GM18951 (cell line): ENCODE measurements around the gene ZFHX3.

ENCODE experiments used
- POLR2A ChIP-seq: IDR thresholded peaks from 4 replicates; pipeline ENCODE4 v1.6.1; 2011; ENCODE audit warnings: mild to moderate bottlenecking; ENCODE audit not compliant: insufficient read length, insufficient read depth; ENCODE audit errors: extremely low read depth
- in situ Hi-C: fragments of 300-500 bp; cut with MboI; formaldehyde crosslinking; loops from one replicate; pipeline ENCODE4 v1.12.0; 2022; ENCODE audit warnings: low sequenced_read_pairs, mixed read lengths, inconsistent platforms; ENCODE audit not compliant: unreplicated experiment

ZFHX3 gene

DNA sequence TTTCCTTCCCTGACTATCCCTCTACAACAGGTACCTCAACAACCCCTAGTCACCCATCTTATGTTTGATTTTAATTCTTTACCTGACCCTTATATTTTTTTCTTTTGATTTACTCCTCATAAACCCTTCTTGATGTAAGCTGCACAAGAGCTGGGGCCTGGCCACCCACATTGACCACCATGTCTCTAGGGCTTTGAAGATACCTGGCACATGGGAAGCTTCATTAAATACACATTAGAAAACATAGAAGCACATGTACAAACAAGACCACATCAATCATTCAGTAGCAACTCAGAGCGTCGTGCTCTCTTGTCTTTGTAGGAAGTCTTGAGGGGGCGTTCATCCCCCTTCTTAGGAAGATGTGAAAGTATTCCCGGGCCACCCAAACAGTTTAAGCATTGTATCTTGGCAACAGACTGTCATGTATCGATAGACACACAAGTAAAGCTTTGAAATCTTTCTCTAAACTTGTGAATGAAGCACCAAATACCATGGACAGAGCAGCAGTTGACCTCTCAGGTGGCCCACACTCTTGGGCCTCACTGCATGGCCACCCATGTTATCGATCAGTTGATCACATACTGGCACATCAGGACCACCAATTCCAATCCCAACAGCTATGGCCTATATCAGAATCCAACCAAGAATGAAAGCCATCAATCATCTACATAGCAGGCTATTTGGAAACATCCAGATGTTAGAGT is 183.6 kb downstream of the ZFHX3 start:
- no peak for TF ChIP-seq POLR2A
- in situ Hi-C loops = no loop called here

- TF ChIP-seq POLR2A = no peak
- in situ Hi-C loops = no loop called here
These were observed 185.8 kb downstream of the ZFHX3 start for GRCh38 chr16:72862090-72862489.

GRCh38 chr16:72860726-72861562 is 187.0 kb downstream of the ZFHX3 start:
- no peak for TF ChIP-seq POLR2A
- in situ Hi-C loops = no loop called here

- in situ Hi-C loops = no loop called here
- no peak for TF ChIP-seq POLR2A
These were observed 188.3 kb downstream of the ZFHX3 start for GRCh38 chr16:72859581-72859980.

DNA sequence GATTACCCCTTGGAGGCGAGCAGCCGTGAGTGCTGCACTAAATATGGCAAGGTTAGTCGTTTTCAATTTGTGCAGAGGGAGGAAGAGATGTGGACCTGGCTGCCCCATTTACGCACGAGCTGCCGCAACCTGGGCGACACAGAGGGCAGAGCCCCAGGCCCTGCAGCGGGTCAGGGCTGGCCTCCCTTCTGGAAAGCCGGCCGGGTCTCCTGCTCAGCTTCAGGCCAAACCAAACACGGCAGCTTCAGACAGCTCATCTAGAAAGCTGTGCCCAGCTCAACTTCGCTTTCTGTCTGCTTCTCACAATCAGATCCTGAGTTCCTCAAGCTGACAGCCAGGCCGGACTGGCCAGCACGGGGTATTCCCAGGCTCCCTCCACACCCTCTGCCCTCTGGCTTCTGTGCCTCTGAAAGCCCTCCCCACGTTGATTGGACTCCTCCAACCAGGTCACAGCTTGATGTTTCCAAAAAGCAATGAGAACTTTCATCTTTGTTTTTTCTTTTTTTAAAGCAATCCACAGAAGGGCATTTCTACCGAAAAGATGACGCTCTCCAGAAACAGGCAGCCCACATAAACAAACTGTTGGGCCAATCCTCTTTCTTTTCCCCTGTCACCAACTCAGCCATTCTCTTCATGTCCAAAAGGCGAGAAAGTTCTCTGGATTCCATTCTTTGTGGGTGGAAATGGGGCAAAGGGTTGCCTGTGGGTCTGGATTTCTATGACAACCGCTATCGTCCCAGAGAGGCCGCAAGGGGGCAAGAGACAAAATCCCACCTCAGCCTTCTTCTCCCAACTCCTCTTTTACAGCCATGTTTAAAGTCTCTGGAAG is 189.0 kb downstream of the ZFHX3 start:
- no peak for TF ChIP-seq POLR2A
- in situ Hi-C loops = no loop called here

DNA sequence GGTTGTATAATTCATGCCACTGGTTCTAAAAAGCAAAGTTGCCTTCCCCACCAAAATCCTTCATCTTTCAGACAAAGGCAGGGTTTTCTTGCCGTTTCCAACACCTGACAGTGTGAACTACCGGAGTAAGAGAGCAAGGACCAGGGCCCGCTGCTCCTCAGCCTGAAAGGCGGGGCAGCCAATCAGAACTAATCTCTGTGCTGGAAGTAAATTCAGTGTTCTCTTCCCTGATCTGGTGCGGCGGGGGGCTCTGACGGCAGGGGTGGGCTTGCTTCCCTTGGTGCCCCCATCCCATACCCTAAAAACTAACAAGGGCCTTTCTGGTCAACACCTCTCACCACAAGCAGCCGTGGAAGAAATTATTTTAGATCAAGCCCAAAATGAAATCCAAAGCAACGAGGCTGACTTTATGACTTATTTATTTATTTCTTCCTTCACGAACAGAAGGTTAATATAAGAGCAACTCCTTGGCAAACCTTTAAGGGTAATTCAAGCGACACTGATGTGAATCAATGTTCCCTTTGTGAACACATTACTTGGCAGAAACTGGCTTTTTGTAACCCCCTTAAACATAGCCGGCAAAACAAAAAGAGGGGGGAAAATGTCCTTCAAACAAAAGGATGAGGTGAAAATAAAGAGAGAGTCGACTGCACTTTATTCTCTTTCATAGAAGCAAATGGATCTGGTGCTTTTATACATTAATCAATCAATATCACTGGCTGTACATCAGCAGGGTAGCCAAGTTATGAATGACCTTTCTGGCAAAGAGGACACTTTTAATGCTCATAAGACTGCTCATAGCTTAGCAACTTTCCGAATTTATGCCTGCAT is 189.9 kb downstream of the ZFHX3 start:
- in situ Hi-C loops = no loop called here
- no peak for TF ChIP-seq POLR2A

DNA sequence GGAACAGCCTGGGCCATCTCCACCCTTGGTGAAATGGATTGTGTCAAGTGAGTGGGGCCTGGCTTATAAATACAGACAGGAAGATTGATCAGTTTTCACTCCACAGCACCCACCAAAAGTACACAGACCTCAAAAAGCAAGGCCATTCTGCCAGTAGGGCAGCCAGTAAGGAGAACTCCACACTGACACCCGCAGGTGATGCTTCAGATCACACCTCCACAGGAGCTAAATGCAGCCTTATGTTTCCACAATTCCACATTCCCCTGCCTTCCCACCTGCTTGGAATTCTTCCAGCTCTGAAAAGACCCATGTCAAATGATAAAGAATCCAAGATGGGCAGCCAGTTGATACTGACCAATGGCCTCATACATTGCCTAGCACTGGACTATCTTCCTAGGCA is 191.1 kb downstream of the ZFHX3 start:
- no peak for TF ChIP-seq POLR2A
- in situ Hi-C loops = no loop called here

- in situ Hi-C loops = no loop called here
- no peak for TF ChIP-seq POLR2A
These were observed 193.5 kb downstream of the ZFHX3 start for GRCh38 chr16:72854267-72854959.

- no peak for TF ChIP-seq POLR2A
- in situ Hi-C loops = no loop called here
These were observed 194.2 kb downstream of the ZFHX3 start for GRCh38 chr16:72853575-72854266.

- in situ Hi-C loops = no loop called here
- TF ChIP-seq POLR2A = no peak
These were observed 195.5 kb downstream of the ZFHX3 start for GRCh38 chr16:72852421-72852820.

DNA sequence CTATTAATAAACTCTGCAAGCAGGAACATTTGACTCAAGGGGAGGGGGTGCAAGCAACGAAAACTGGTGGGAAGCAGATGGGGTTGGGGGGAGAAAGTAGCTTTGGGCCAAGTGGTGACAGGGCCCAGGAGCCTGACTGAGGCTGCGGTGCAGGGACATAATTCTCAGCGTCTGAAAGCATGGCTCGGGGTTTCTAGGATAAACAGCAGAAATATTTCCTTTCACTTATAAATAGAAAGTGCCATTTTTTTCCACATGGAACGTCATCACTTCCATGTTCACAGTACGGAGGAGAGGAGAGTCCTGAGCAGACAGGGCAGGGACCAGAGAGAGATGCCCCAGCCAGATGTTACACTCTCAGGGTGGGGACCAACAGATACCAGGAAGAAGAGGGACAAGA is 197.1 kb downstream of the ZFHX3 start:
- in situ Hi-C loops = no loop called here
- TF ChIP-seq POLR2A = no peak
